Endothelial cell of umbilical vein (primary cell): Measurements from ENCODE around the gene MED27. TPM values are rescaled to one million over a fixed set of nuclear protein-coding genes. Genes with fewer than 3 reads are reported as not detected.

Experiments used
- BruUV-seq: library from RNA; stranded (reverse); fragments of 400-500 nt; replicated peaks from 2 replicates; lab custom pipeline; 2021; lab: Mats Ljungman, UMichigan
- CTCF ChIA-PET: fragments of 300-600, 350-600 bp; sonication (Branson Sonifier 250); formaldehyde crosslinking; loops from one replicate; lab custom pipeline; 2021; ENCODE audit warnings: antibody characterized with exemption, inconsistent platforms; lab: Charles Lee
- POLR2A ChIA-PET: fragments of 300-600, 350-600 bp; sonication (Branson Sonifier 250); formaldehyde crosslinking; loops from one replicate; lab custom pipeline; 2021; ENCODE audit warnings: antibody characterized with exemption, inconsistent platforms; lab: Charles Lee
- DNase-seq: peaks from one replicate; pipeline ENCODE4 v3.0.0-alpha.2; 2011; ENCODE audit warnings: low read depth, low spot score
- FAIRE-seq: peaks from 2 replicates; lab custom pipeline; 2011; peaks lifted over from hg19 to GRCh38; lab: Jason Lieb, UNC
- H2AFZ ChIP-seq: 2 replicates; pipeline ENCODE4 v1.6.0; 2012; ENCODE audit warnings: low read depth, low read length, control low read depth, inconsistent platforms
- H3K27ac ChIP-seq: 2 replicates; pipeline ENCODE4 v1.5.1; 2011; ENCODE audit warnings: low read depth, mild to moderate bottlenecking, control low read depth, low read length, moderate library complexity; ENCODE audit not compliant: insufficient read depth
- H3K27me3 ChIP-seq, 2 experiments: 2 replicates each; pipeline versions ENCODE4 v1.6.0 to v1.6.1; 2011; ENCODE audit warnings: low read length in 2 of 2, mixed read lengths in 1 of 2; ENCODE audit not compliant: control insufficient read depth in 2 of 2, insufficient read depth in 2 of 2
- H3K36me3 ChIP-seq, 2 experiments: 2 replicates in 1 of 2; 3 replicates in 1 of 2; pipeline ENCODE4 v1.5.1; 2011; ENCODE audit warnings: low read length in 2 of 2, mild to moderate bottlenecking in 1 of 2, moderate library complexity in 1 of 2; ENCODE audit not compliant: control insufficient read depth in 2 of 2, insufficient read depth in 2 of 2; ENCODE audit errors: extremely low read depth in 1 of 2
- H3K4me1 ChIP-seq: 3 replicates; pipeline ENCODE4 v1.5.1; 2011; ENCODE audit warnings: mild to moderate bottlenecking, low read length; ENCODE audit not compliant: control insufficient read depth, insufficient read depth; ENCODE audit errors: extremely low read depth
- H3K4me2 ChIP-seq: 2 replicates; pipeline ENCODE4 v1.6.1; 2011; ENCODE audit warnings: low read length, control low read depth, mixed read lengths; ENCODE audit not compliant: insufficient read depth
- H3K4me3 ChIP-seq, 3 experiments: fragments of 200-600 bp in 1 of 3; sonication (generic), shearing (Covaris generic) in 1 of 3; replicated peaks in 1 of 3; 2 replicates each; pipeline ENCODE4 v1.5.1; 2011 to 2016; ENCODE audit warnings: control low read depth in 3 of 3, low read length in 3 of 3, mild to moderate bottlenecking in 2 of 3, inconsistent platforms in 1 of 3, low read depth in 1 of 3, moderate library complexity in 1 of 3; ENCODE audit not compliant: insufficient read depth in 1 of 3
- H3K79me2 ChIP-seq: 2 replicates; pipeline ENCODE4 v1.6.0; 2012; ENCODE audit warnings: low read length, inconsistent platforms; ENCODE audit not compliant: control insufficient read depth, insufficient read depth
- H3K9ac ChIP-seq: replicated peaks from 2 replicates; pipeline ENCODE3; 2011; ENCODE audit warnings: low read length, control low read depth; ENCODE audit not compliant: insufficient read depth; ENCODE audit errors: extremely low read depth
- H3K9me1 ChIP-seq: replicated peaks from 3 replicates; pipeline ENCODE4 v1.6.0; 2011; ENCODE audit warnings: mild to moderate bottlenecking, low read length; ENCODE audit not compliant: control insufficient read depth, insufficient read depth; ENCODE audit errors: extremely low read depth
- H3K9me3 ChIP-seq: replicated peaks from 2 replicates; pipeline ENCODE4 v1.5.1; 2012; ENCODE audit warnings: low read length, inconsistent platforms; ENCODE audit not compliant: control insufficient read depth, insufficient read depth
- H4K20me1 ChIP-seq: replicated peaks from 2 replicates; pipeline ENCODE3; 2011; ENCODE audit warnings: mild to moderate bottlenecking, low read length; ENCODE audit not compliant: control insufficient read depth, insufficient read depth; ENCODE audit errors: extremely low read depth
- CTCF ChIP-seq, 2 donors: IDR thresholded peaks; 1 replicate in 1 of 2; 2 replicates in 1 of 2; pipeline ENCODE4 v1.5.1; 2011; ENCODE audit warnings: low read length in 2 of 2, mild to moderate bottlenecking in 2 of 2, moderate library complexity in 2 of 2, control low read depth in 1 of 2, inconsistent platforms in 1 of 2, low read depth in 1 of 2; ENCODE audit not compliant: insufficient read depth in 1 of 2; ENCODE audit errors: extremely low read depth in 1 of 2
- EZH2 ChIP-seq: IDR thresholded peaks from 2 replicates; pipeline ENCODE4 v1.6.1; 2012; ENCODE audit warnings: borderline replicate concordance, low read depth, mild to moderate bottlenecking, moderate library complexity, low read length, inconsistent platforms; ENCODE audit not compliant: severe bottlenecking
- FOS ChIP-seq: IDR thresholded peaks from 2 replicates; pipeline ENCODE4 v1.6.1; 2011; ENCODE audit warnings: mild to moderate bottlenecking, low read length, moderate library complexity, borderline replicate concordance; ENCODE audit not compliant: insufficient read depth
- GATA2 ChIP-seq: IDR thresholded peaks from 2 replicates; pipeline ENCODE4 v1.7.0; 2011; ENCODE audit warnings: low read depth, mild to moderate bottlenecking, moderate library complexity, mixed read lengths, low read length; ENCODE audit not compliant: insufficient read length, insufficient read depth
- JUN ChIP-seq: IDR thresholded peaks from 2 replicates; pipeline ENCODE4 v1.6.1; 2011; ENCODE audit warnings: borderline replicate concordance, low read depth; ENCODE audit not compliant: insufficient read length, insufficient read depth
- MAX ChIP-seq: IDR thresholded peaks from 2 replicates; pipeline ENCODE4 v1.6.1; 2011; ENCODE audit not compliant: insufficient read depth, insufficient read length
- MYC ChIP-seq: IDR thresholded peaks from one replicate; pipeline ENCODE4 v1.6.1; 2011; ENCODE audit warnings: mild to moderate bottlenecking, low read depth, low read length
- POLR2A ChIP-seq: IDR thresholded peaks from 2 replicates; pipeline ENCODE4 v1.6.1; 2012; ENCODE audit warnings: low read depth, mild to moderate bottlenecking, control low read depth, low read length
- POLR2AphosphoS5 ChIP-seq: IDR thresholded peaks from 2 replicates; pipeline ENCODE4 v1.6.1; 2012; ENCODE audit warnings: low read depth, mild to moderate bottlenecking, control low read depth, low read length, moderate library complexity; ENCODE audit not compliant: insufficient read depth
- dilution Hi-C: fragments of 300-500 bp; cut with MboI; formaldehyde crosslinking; loops from one replicate; pipeline ENCODE4 v1.15.0; 2019; ENCODE audit warnings: low sequenced_read_pairs; ENCODE audit not compliant: extremely low pct_ligation_motif_present
- intact Hi-C: fragments of 100-400 bp; cut with micrococcal nuclease; formaldehyde crosslinking; loops from one replicate; pipeline ENCODE4 v1.10.0; 2022
- polyA plus RNA-seq, 4 experiments: library from polyadenylated mRNA; depleted of rRNA in 3 of 4; stranded (reverse) in 3 of 4; unstranded in 1 of 4; fragments of >200 nt; gene quantifications; 2 replicates each; pipeline versions ENCODE4 v1.2.1 to v1.2.3, GENCODE V29; 2011 to 2012; ENCODE audit warnings: missing spikeins in 1 of 4
- total RNA-seq: library from RNA; stranded (reverse); gene quantifications from 2 replicates; pipeline ENCODE4 v1.2.3, GENCODE V29; 2021

Gene MED27
- total and polyA plus RNA-seq, 2 donors (not counting 3 experiments of a cell fraction or from before 2014, with no cell fraction given), result 27.9 to 47.8 TPM

GRCh38 chr9:132049900-132050299 lies 29.8 kb downstream of the MED27 start:
- H3K27me3 ChIP-seq, result no peaks in the 10 kb centered on the region
- TF ChIP-seq GATA2, result no peak
- DNase-seq (no peak), FAIRE-seq (no peak)
- H3K79me2 ChIP-seq, result peaks cover 28% of the 10 kb centered on the region
- ChIA-PET POLR2A (no interaction called here), CTCF (interaction anchor here (0.9 kb wide), 1 partner anchor 12 kb away, joined by 4 read pairs; no protein-coding TSS in a partner anchor)
- no peak overlapping the region for H3K4me3 ChIP-seq
- BruUV-seq, result no TSS peak
- intact Hi-C loops (no loop called here), dilution Hi-C loops (no loop called here)
- H3K4me1 ChIP-seq, result peaks cover 8% of the 10 kb centered on the region
- H3K4me2 ChIP-seq, result no peak overlapping the region
- no peaks in the 10 kb centered on the region for H3K9me3 ChIP-seq
- no peak overlapping the region for H2AFZ ChIP-seq
- H4K20me1 ChIP-seq, result no peaks in the 10 kb centered on the region
- H3K9ac ChIP-seq, result no peak overlapping the region
- H3K27ac ChIP-seq, result no peak overlapping the region
- no peaks in the 10 kb centered on the region for H3K9me1 ChIP-seq
- no peaks in the 10 kb centered on the region for H3K36me3 ChIP-seq

GRCh38 chr9:132049323-132049882 lies 30.3 kb downstream of the MED27 start:
- FAIRE-seq, result no peak
- H3K4me3 ChIP-seq, result no peak overlapping the region
- DNase-seq, result no peak
- intact Hi-C loops, result no loop called here
- H3K9ac ChIP-seq, result no peak overlapping the region
- no peaks in the 10 kb centered on the region for H4K20me1 ChIP-seq
- no peak overlapping the region for H3K27ac ChIP-seq
- H3K9me1 ChIP-seq, result no peaks in the 10 kb centered on the region
- no TSS peak for BruUV-seq
- H3K4me2 ChIP-seq, result no peak overlapping the region
- dilution Hi-C loops, result no loop called here
- H3K79me2 ChIP-seq, result peaks cover 27% of the 10 kb centered on the region
- H2AFZ ChIP-seq, result no peak overlapping the region
- no peaks in the 10 kb centered on the region for H3K9me3 ChIP-seq
- H3K36me3 ChIP-seq, result no peaks in the 10 kb centered on the region
- ChIA-PET POLR2A (no interaction called here), CTCF (interaction anchor here (0.9 kb wide), 1 partner anchor 12 kb away, joined by 4 read pairs; no protein-coding TSS in a partner anchor)
- TF ChIP-seq EZH2 (no peak), MYC (no peak), FOS (no peak), MAX (no peak), POLR2AphosphoS5 (no peak), CTCF (IDR thresholded peaks at IDR 0.05; ENCODE audit: extremely low read depth in 1 of 2, insufficient read depth in 1 of 2, low read depth in 1 of 2, low read length in 2 of 2) (no peak), POLR2A (no peak), JUN (no peak), GATA2 (no peak)
- peaks cover 8% of the 10 kb centered on the region for H3K4me1 ChIP-seq
- H3K27me3 ChIP-seq, result no peaks in the 10 kb centered on the region
